ENCODE data around the gene UBN1.

- TF ChIP-seq, protein P1, sequence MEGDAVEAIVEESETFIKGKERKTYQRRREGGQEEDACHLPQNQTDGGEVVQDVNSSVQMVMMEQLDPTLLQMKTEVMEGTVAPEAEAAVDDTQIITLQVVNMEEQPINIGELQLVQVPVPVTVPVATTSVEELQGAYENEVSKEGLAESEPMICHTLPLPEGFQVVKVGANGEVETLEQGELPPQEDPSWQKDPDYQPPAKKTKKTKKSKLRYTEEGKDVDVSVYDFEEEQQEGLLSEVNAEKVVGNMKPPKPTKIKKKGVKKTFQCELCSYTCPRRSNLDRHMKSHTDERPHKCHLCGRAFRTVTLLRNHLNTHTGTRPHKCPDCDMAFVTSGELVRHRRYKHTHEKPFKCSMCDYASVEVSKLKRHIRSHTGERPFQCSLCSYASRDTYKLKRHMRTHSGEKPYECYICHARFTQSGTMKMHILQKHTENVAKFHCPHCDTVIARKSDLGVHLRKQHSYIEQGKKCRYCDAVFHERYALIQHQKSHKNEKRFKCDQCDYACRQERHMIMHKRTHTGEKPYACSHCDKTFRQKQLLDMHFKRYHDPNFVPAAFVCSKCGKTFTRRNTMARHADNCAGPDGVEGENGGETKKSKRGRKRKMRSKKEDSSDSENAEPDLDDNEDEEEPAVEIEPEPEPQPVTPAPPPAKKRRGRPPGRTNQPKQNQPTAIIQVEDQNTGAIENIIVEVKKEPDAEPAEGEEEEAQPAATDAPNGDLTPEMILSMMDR (IDR thresholded peaks at IDR 0.05) = no peak
- TF ChIP-seq POLR2AphosphoS5 (IDR thresholded peaks at IDR 0.05) = no peak
- TF ChIP-seq POLR2A (IDR thresholded peaks at IDR 0.05) = no peak
Observed at GRCh38 chr16:4925293-4925607, 78.0 kb downstream of the UBN1 start.
